ENCODE measurements around the gene MMRN2. TPM values are rescaled to one million over a fixed set of nuclear protein-coding genes. Genes with fewer than 3 reads are reported as not detected.

MMRN2 gene
- total RNA-seq, 1 experiment from 2014 or later, result 0.64 TPM

- H3K4me3 ChIP-seq (ENCODE audit: low read depth, low read length), result no peak overlapping the region
- Mint-ChIP-seq H3K9me3 (ENCODE audit: unreplicated experiment) (no peaks in the 10 kb centered on the region), H3K4me3 (ENCODE audit: unreplicated experiment) (no peak overlapping the region), H3K4me1 (ENCODE audit: low read depth, unreplicated experiment) (peaks cover 50% of the 10 kb centered on the region), H3K36me3 (ENCODE audit: insufficient read depth, unreplicated experiment) (peaks cover 20% of the 10 kb centered on the region), H3K27me3 (ENCODE audit: insufficient read depth, unreplicated experiment) (no peaks in the 10 kb centered on the region), H3K27ac (ENCODE audit: unreplicated experiment) (no peak overlapping the region)
- H3K9me3 ChIP-seq, result no peaks in the 10 kb centered on the region
- ChIA-PET POLR2A (no interaction called here), CTCF (no interaction called here)
- H3K27me3 ChIP-seq (replicated peaks; ENCODE audit: control insufficient read depth, insufficient read depth, low read length), result no peaks in the 10 kb centered on the region
- H3K4me1 ChIP-seq, result peaks cover 36% of the 10 kb centered on the region
- DNase-seq, result no peak
- BruUV-seq (replicated peaks), result no TSS peak
- no peaks in the 10 kb centered on the region for H3K36me3 ChIP-seq (ENCODE audit: control insufficient read depth, insufficient read depth, low read length)
- intact Hi-C loops (cut with micrococcal nuclease; ENCODE audit: unreplicated experiment), result no loop called here
- TF ChIP-seq, protein P1, sequence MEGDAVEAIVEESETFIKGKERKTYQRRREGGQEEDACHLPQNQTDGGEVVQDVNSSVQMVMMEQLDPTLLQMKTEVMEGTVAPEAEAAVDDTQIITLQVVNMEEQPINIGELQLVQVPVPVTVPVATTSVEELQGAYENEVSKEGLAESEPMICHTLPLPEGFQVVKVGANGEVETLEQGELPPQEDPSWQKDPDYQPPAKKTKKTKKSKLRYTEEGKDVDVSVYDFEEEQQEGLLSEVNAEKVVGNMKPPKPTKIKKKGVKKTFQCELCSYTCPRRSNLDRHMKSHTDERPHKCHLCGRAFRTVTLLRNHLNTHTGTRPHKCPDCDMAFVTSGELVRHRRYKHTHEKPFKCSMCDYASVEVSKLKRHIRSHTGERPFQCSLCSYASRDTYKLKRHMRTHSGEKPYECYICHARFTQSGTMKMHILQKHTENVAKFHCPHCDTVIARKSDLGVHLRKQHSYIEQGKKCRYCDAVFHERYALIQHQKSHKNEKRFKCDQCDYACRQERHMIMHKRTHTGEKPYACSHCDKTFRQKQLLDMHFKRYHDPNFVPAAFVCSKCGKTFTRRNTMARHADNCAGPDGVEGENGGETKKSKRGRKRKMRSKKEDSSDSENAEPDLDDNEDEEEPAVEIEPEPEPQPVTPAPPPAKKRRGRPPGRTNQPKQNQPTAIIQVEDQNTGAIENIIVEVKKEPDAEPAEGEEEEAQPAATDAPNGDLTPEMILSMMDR (IDR thresholded peaks at IDR 0.05; ENCODE audit: insufficient read depth in 1 of 2, low read depth in 1 of 2, low read length in 1 of 2, severe bottlenecking in 1 of 2, unreplicated experiment in 1 of 2), result no peak
Observed at GRCh38 chr10:86976362-86977056, 19.1 kb upstream of the MMRN2 start.

- H3K9me3 ChIP-seq, result no peaks in the 10 kb centered on the region
- no peaks in the 10 kb centered on the region for H3K36me3 ChIP-seq (ENCODE audit: control insufficient read depth, insufficient read depth, low read length)
- Mint-ChIP-seq H3K4me3 (ENCODE audit: unreplicated experiment) (peak overlapping the region; percentile 67), H3K4me1 (ENCODE audit: low read depth, unreplicated experiment) (peaks cover 45% of the 10 kb centered on the region), H3K27me3 (ENCODE audit: insufficient read depth, unreplicated experiment) (no peaks in the 10 kb centered on the region), H3K36me3 (ENCODE audit: insufficient read depth, unreplicated experiment) (peaks cover 34% of the 10 kb centered on the region), H3K9me3 (ENCODE audit: unreplicated experiment) (no peaks in the 10 kb centered on the region), H3K27ac (ENCODE audit: unreplicated experiment) (peak overlapping the region; percentile 83)
- POLR2A ChIA-PET, result no interaction called here
- no peak overlapping the region for H3K4me3 ChIP-seq (ENCODE audit: low read depth, low read length)
- intact Hi-C loops (cut with micrococcal nuclease; ENCODE audit: unreplicated experiment), result loop anchor here (5.0 kb wide), 2 partner anchors 53 to 228 kb away; no protein-coding TSS in a partner anchor
- TF ChIP-seq, protein P1 (IDR thresholded peaks at IDR 0.05; ENCODE audit: insufficient read depth in 1 of 2, low read depth in 1 of 2, low read length in 1 of 2, severe bottlenecking in 1 of 2, unreplicated experiment in 1 of 2), result no peak
- no TSS peak for BruUV-seq (replicated peaks)
- H3K4me1 ChIP-seq, result peaks cover 45% of the 10 kb centered on the region
- peak; percentile 51 to 62 for DNase-seq
- CTCF ChIA-PET, result interaction anchor here (0.6 kb wide), 1 partner anchor 232 kb away, joined by 3 read pairs; no protein-coding TSS in a partner anchor
- H3K27me3 ChIP-seq (replicated peaks; ENCODE audit: control insufficient read depth, insufficient read depth, low read length), result no peaks in the 10 kb centered on the region
Observed at GRCh38 chr10:86974484-86974883, 17.1 kb upstream of the MMRN2 start.

GRCh38 chr10:86972613-86973380, 15.4 kb upstream of the MMRN2 start:
- peaks cover 46% of the 10 kb centered on the region for H3K4me1 ChIP-seq

More at GRCh38 chr10:86972613-86973380, 15.4 kb upstream of the MMRN2 start:
- Mint-ChIP-seq H3K27me3 (ENCODE audit: insufficient read depth, unreplicated experiment) (no peaks in the 10 kb centered on the region), H3K4me1 (ENCODE audit: low read depth, unreplicated experiment) (peaks cover 36% of the 10 kb centered on the region), H3K4me3 (ENCODE audit: unreplicated experiment) (peak overlapping the region; percentile 96), H3K27ac (ENCODE audit: unreplicated experiment) (peak overlapping the region; percentile 83), H3K9me3 (ENCODE audit: unreplicated experiment) (no peaks in the 10 kb centered on the region), H3K36me3 (ENCODE audit: insufficient read depth, unreplicated experiment) (peaks cover 34% of the 10 kb centered on the region)
- DNase-seq, result no peak
- TF ChIP-seq, protein P1 (IDR thresholded peaks at IDR 0.05; ENCODE audit: insufficient read depth in 1 of 2, low read depth in 1 of 2, low read length in 1 of 2, severe bottlenecking in 1 of 2, unreplicated experiment in 1 of 2), result no peak
- ChIA-PET CTCF (no interaction called here), POLR2A (no interaction called here)
- Histone ChIP-seq H3K36me3 (ENCODE audit: control insufficient read depth, insufficient read depth, low read length) (no peaks in the 10 kb centered on the region), H3K4me3 (ENCODE audit: low read depth, low read length) (no peak overlapping the region), H3K27me3 (replicated peaks; ENCODE audit: control insufficient read depth, insufficient read depth, low read length) (no peaks in the 10 kb centered on the region), H3K9me3 (no peaks in the 10 kb centered on the region)
- BruUV-seq (replicated peaks), result no TSS peak
- intact Hi-C loops (cut with micrococcal nuclease; ENCODE audit: unreplicated experiment), result loop anchor here (5.0 kb wide), 2 partner anchors 55 to 230 kb away; no protein-coding TSS in a partner anchor
